ENCODE results near the gene HRH2. TPM values are rescaled to one million over a fixed set of nuclear protein-coding genes. Genes with fewer than 3 reads are reported as not detected.

The HRH2 gene
- total RNA-seq, 2 experiments from 2014 or later, result 40.2 to 41.2 TPM

DNA sequence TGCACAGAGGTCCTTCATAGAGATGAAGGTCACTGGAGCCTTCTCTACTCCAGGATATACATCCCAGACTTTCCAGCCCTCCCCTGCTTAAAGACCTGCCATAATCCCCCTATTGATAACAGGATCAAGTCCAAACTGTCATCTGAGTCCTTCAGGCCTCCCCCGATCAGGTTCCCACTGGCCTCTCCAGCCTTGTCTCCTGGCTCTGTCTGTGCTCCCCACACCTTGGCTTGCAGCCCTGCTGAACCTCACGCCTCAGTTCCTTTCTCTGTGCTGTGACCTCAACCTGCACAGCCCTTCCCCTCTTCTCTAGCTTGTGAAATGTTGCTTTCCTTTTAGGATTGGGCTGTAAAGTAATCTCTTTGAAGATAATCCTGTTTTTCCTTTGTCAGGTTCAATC is 2.5 kb upstream of the HRH2 start:
- Mint-ChIP-seq H3K36me3 (peaks cover 63% of the 10 kb centered on the region), H3K27me3 (peaks cover 5% of the 10 kb centered on the region), H3K9me3 (peaks cover 19% of the 10 kb centered on the region), H3K27ac (peak overlapping the region; percentile 95), H3K4me1 (peaks cover 78% of the 10 kb centered on the region), H3K4me3 (no peak overlapping the region)
- no peak for DNase-seq

DNA sequence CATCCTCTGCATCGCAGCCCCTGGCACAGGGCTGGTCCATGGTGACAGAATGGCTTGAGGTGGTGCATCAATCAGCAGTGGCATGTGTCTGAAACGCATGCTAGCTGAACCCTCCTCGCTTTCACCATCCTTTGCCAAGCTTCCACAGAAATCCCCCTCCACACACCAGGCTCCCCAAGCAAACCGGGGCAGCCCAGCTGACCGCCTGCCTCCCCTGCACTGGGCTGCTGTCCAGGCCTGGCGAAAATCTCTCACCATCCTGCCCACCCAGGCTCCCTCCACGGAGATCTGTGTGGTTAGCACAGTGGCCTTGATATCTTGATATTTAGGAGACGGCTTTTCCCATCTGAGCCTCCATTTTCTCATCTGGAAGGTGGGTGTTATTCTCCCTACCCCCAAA is 905 bp upstream of the HRH2 start:
- Mint-ChIP-seq H3K27me3 (peaks cover 5% of the 10 kb centered on the region), H3K9me3 (peaks cover 11% of the 10 kb centered on the region), H3K4me3 (peak overlapping the region; percentile 92)

DNA sequence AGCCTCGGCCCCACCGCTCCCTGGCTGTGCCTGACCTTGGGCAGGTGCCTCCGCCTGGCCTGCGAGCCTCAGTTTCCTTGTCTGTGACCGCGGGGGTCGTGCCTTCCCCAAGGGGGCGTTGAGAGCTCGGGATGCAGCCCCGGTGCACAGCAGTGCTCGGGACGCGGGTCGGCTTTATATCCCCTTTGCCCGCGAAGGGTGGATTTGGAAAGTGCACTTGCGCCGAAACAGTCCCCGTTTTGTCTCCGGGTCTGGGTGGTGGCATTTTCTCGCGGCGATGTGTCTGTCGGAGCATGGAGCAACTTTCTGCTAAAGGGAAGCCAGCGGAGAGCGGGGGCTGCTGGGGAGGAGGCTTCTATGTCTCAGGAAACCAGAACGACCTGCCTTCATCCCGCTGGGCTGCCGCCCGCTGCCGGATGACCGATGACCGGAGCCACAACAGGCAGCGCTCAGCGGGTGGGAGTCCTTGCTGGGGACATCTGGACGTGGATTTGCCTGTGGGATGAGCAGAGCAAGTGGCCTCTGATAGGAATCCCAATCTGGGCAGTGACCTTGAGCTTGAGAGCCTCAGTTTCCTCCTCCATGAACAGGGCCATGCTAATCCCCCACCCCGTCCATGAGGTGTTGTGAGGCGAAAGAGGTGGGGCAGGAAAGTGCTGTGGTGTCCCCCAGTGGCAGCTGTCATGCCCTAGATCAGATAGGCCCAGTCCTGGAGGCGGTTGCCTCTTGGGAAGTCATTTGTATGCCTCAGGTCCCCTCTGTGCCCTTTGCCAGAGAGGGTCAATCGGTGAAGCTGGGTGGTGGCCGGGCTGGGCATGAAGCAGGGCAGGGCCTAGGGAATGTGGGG is 651 bp downstream of the HRH2 start:
- Mint-ChIP-seq H3K27me3 (no peaks in the 10 kb centered on the region), H3K9me3 (peaks cover 6% of the 10 kb centered on the region)
- DNase-seq, result peak; percentile 44

More for the DNA sequence above, 905 bp upstream of the HRH2 start:
- Mint-ChIP-seq H3K4me1 (peaks cover 76% of the 10 kb centered on the region), H3K27ac (peak overlapping the region; percentile 88), H3K36me3 (peaks cover 63% of the 10 kb centered on the region)
- no peak for DNase-seq

DNA sequence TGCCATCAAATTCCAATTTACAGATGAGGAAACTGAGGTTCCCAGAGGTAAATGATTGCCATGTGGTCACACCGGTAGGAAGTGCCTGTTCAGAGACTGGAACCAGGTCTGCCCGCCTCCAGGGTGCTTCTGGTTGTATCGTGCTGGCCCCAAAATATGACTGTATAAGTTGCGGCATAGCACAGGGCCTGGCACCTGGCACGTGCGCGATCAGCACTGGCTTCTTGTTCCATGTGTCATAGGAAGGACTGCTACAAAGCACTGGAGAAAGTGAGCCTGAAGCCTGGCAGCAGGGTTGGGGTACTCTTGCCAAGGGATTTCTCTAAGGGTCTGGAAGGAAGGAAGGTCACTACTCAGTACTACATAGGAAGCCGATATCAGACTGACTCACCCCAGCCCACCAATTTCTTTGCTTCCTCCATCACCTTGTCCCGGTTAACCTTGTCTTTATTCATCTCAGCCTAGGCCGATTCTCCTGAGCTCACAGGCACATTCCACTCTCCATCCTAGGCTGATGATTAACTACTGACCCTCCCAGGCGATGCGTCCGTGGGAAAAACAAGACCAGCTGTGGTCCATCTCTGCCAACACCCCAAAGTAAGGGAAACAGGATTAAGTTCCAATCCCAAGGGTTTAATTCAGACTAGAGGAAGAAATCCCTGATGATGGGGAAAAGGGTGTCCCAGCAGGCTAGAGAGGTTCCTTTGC is 1.8 kb downstream of the HRH2 start:
- H3K27ac Mint-ChIP-seq, result peak overlapping the region; percentile 52
- H3K27me3 Mint-ChIP-seq, result no peaks in the 10 kb centered on the region
- peak overlapping the region; percentile 95 for H3K4me3 Mint-ChIP-seq
- peaks cover 72% of the 10 kb centered on the region for H3K4me1 Mint-ChIP-seq
- no peak for DNase-seq
- H3K36me3 Mint-ChIP-seq, result peaks cover 66% of the 10 kb centered on the region
- H3K9me3 Mint-ChIP-seq, result peaks cover 3% of the 10 kb centered on the region

More for the DNA sequence above, 651 bp downstream of the HRH2 start:
- Mint-ChIP-seq H3K4me1 (peaks cover 76% of the 10 kb centered on the region), H3K4me3 (peak overlapping the region; percentile 95), H3K27ac (peak overlapping the region; percentile 87), H3K36me3 (peaks cover 66% of the 10 kb centered on the region)

DNA sequence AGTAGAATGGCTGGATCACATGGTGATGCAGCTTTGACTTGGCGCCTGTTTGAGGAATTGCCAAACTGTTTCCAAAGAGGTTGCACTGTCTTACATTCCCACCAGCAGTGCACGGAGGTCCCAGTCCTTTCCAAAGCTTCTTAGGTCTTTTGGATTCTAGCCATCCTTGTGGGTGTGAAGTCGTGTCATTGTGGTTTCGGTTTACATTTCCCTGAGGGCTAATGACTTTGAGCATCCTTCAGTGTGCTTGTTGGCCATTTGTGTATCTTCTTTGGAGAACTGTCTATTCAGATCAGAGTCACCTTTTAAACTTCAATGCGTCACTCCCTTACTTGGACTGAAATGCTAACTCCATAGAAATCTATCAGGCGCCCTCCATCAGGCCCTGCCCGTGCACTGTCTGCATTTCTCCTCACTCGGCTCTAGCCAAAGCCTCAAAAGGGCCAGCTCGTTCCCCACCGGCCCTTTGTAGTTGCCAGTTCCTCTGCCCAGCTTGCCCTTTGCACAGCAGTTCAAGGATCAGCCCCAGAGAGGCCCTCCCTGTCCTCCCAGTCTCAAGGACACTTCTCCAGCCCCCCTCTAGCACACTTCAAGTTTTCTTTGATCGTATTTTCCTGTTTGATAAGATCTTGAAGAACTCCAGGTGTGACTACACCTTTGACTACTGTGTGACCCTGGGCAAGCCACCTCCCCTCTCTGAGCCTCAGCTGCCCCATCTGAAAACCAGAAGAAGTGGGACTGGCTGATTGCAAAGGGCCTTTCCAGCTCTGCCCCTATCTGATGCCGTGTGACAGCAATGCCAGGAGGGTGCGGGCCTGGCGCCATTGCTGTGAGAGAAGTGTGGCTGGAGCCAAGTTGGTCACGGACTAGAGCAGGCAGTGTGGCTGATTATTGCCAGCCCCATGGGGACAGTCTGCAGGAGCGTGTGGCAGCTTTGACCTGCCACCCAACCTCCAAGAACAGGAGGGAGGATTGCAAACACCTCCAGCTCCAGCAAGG is 5.6 kb downstream of the HRH2 start:
- H3K9me3 Mint-ChIP-seq, result no peaks in the 10 kb centered on the region
- H3K4me3 Mint-ChIP-seq, result no peak overlapping the region
- DNase-seq, result no peak
- H3K4me1 Mint-ChIP-seq, result peaks cover 73% of the 10 kb centered on the region
- peaks cover 54% of the 10 kb centered on the region for H3K36me3 Mint-ChIP-seq
- no peaks in the 10 kb centered on the region for H3K27me3 Mint-ChIP-seq
- H3K27ac Mint-ChIP-seq, result peak overlapping the region; percentile 8

DNA sequence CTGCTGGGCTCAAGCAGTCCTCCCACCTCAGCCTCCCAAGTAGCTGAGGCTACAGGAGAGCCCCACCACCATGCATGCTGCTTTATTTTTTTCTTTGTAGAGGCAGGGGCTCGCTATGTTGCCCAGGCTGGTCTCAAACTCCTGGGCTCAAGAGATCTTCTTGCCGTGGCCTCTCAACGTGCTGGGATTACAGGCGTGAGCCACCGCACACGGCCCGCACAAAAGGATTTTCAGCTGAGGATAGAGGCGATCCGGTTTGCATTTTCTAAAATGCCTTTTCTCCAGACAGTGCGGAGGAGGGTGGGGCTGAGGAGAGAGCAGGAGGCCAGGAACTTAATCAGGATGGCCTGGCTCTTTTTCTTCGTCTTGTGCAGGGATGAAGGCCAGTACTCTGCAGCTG is 6.9 kb downstream of the HRH2 start:
- Mint-ChIP-seq H3K9me3 (no peaks in the 10 kb centered on the region), H3K4me3 (no peak overlapping the region), H3K27me3 (no peaks in the 10 kb centered on the region), H3K36me3 (peaks cover 41% of the 10 kb centered on the region), H3K4me1 (peaks cover 72% of the 10 kb centered on the region), H3K27ac (no peak overlapping the region)
- DNase-seq, result no peak

DNA sequence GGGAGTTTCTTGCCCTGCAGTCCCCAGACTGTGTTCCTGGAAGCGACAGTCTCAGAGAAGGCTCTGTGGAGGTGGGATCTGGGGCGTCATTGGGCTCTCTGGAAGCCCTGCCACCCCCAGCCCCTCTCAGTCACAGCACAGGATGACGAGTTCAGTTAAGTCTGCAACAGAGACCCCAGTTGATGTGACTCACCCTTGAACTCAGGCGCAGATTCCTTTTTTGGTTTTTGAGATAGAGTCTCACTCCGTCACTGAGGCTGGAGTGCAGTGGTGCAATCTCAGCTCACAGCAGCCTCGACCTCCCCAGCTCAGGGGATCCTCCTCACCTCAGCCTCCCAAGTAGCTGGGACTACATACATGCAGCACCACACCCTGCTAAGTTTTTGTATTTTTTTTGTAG is 8.3 kb downstream of the HRH2 start:
- no peaks in the 10 kb centered on the region for H3K27me3 Mint-ChIP-seq
- H3K27ac Mint-ChIP-seq, result no peak overlapping the region
- H3K4me3 Mint-ChIP-seq, result no peak overlapping the region
- H3K4me1 Mint-ChIP-seq, result peaks cover 68% of the 10 kb centered on the region
- DNase-seq, result no peak
- no peaks in the 10 kb centered on the region for H3K9me3 Mint-ChIP-seq
- H3K36me3 Mint-ChIP-seq, result peaks cover 33% of the 10 kb centered on the region

- H3K9me3 Mint-ChIP-seq, result no peaks in the 10 kb centered on the region
- H3K4me1 Mint-ChIP-seq, result peaks cover 65% of the 10 kb centered on the region
- H3K27me3 Mint-ChIP-seq, result no peaks in the 10 kb centered on the region
- H3K27ac Mint-ChIP-seq, result no peak overlapping the region
- peaks cover 21% of the 10 kb centered on the region for H3K36me3 Mint-ChIP-seq
- no peak for DNase-seq
- no peak overlapping the region for H3K4me3 Mint-ChIP-seq
Measured at GRCh38 chr5:175668006-175668405, 10.1 kb downstream of the HRH2 start.

GRCh38 chr5:175670372-175670771 is 12.5 kb downstream of the HRH2 start:
- Mint-ChIP-seq H3K27me3 (no peaks in the 10 kb centered on the region), H3K4me1 (peaks cover 54% of the 10 kb centered on the region), H3K27ac (peak overlapping the region; percentile 28), H3K4me3 (no peak overlapping the region), H3K9me3 (no peaks in the 10 kb centered on the region), H3K36me3 (peaks cover 21% of the 10 kb centered on the region)
- DNase-seq, result no peak

GRCh38 chr5:175671013-175671412 is 13.1 kb downstream of the HRH2 start:
- Mint-ChIP-seq H3K27me3 (no peaks in the 10 kb centered on the region), H3K27ac (peak overlapping the region; percentile 28), H3K36me3 (peaks cover 27% of the 10 kb centered on the region), H3K9me3 (no peaks in the 10 kb centered on the region), H3K4me3 (no peak overlapping the region), H3K4me1 (peaks cover 55% of the 10 kb centered on the region)
- no peak for DNase-seq

GRCh38 chr5:175672976-175673648 is 15.2 kb downstream of the HRH2 start:
- Mint-ChIP-seq H3K4me1 (peaks cover 54% of the 10 kb centered on the region), H3K27me3 (no peaks in the 10 kb centered on the region), H3K4me3 (no peak overlapping the region), H3K27ac (no peak overlapping the region), H3K36me3 (peaks cover 32% of the 10 kb centered on the region), H3K9me3 (no peaks in the 10 kb centered on the region)
- DNase-seq, result no peak

DNA sequence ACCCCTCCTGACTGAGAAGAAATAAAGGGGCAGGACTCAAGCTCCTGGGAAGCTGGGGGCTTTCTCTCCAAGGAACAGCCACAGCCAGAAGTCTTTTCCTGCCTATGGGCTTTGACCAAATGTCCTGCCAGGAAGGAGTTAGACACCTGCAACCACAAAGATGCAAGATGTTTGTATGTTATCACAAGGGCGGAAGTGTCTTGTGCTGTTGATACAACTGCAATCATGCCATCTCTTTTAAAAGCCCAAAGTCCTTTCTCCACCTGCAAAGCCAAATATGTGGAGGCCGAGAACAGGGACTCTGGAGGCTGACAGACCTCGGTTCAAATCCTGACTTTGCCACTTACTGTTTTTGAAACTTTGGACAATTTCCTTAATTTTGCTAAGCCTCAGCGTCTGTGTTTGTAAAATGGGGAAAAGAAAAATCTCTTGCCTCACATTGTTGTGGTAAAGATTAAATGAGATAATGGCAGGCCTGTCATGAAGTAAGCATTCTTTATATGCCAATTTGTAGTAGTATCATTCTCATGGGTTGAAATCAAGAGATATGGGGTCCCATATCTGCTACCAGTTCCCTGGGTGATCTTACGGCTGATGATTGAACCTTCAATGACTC is 17.0 kb downstream of the HRH2 start:
- no peak overlapping the region for H3K27ac Mint-ChIP-seq
- peaks cover 55% of the 10 kb centered on the region for H3K4me1 Mint-ChIP-seq
- no peak overlapping the region for H3K4me3 Mint-ChIP-seq
- H3K9me3 Mint-ChIP-seq, result no peaks in the 10 kb centered on the region
- no peaks in the 10 kb centered on the region for H3K27me3 Mint-ChIP-seq
- peaks cover 32% of the 10 kb centered on the region for H3K36me3 Mint-ChIP-seq
- DNase-seq, result no peak

DNA sequence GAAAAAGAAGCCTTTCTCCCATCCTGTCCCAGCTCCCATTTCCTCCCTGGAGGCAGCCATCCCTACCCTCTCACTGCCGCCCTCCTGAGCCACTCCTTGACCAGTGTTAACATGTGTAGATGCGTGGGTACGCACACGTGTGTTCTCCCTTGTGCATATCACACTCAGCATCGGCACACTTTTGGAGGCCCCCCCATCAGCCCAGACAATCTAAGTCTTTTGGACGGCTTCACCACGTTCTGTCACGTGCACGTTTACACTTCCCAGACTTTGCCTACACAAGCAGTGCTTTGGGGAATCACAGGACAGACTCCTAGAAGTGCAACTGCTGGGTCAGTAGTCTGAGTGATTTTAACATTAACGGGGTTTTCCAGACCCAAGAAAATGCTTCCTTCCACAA is 18.0 kb downstream of the HRH2 start:
- Mint-ChIP-seq H3K27me3 (no peaks in the 10 kb centered on the region), H3K27ac (no peak overlapping the region), H3K36me3 (peaks cover 26% of the 10 kb centered on the region), H3K4me1 (peaks cover 50% of the 10 kb centered on the region), H3K4me3 (no peak overlapping the region), H3K9me3 (no peaks in the 10 kb centered on the region)
- no peak for DNase-seq

DNA sequence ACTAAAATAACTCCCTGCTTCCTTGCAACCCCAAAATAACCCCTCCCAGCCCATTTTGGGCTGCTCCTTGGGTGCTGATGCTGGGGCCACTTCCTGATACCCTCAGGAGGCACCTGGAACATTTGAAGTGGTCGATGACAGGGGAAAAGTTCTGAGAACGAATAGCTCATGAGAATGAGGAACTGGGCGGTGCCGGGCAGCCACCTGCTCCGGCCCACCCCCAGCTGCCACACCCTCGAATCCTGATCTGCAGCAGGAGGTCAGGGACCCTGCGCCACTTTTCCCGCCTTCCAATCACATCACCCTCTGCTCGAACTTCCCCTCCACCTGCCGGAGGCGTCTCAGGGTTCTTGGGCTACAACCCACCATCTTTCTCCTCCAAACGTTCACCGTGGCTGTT is 19.7 kb downstream of the HRH2 start:
- no peak overlapping the region for H3K27ac Mint-ChIP-seq
- no peaks in the 10 kb centered on the region for H3K27me3 Mint-ChIP-seq
- peaks cover 25% of the 10 kb centered on the region for H3K36me3 Mint-ChIP-seq
- DNase-seq, result no peak
- no peak overlapping the region for H3K4me3 Mint-ChIP-seq
- H3K4me1 Mint-ChIP-seq, result peaks cover 43% of the 10 kb centered on the region
- H3K9me3 Mint-ChIP-seq, result no peaks in the 10 kb centered on the region

All from activated naive CD8-positive, alpha-beta T cell treated with anti-CD3 and anti-CD28 coated beads for 36 hours (primary cell).